H7 (cell line): ENCODE data around the gene ESPNL. TPM values are rescaled to one million over a fixed set of nuclear protein-coding genes. Genes with fewer than 3 reads are reported as not detected.
A peak's percentile ranks its signal among the peaks of the same experiment; 100 is the strongest.

Source experiments
- DNase-seq: peaks from one replicate; pipeline ENCODE4 v3.0.0; 2012
- H3K27me3 ChIP-seq: 2 replicates; pipeline ENCODE4 v1.6.0; 2011; ENCODE audit warnings: mild to moderate bottlenecking, low read length; ENCODE audit not compliant: control insufficient read depth, insufficient read depth
- H3K36me3 ChIP-seq: replicated peaks from 2 replicates; pipeline ENCODE4 v1.5.1; 2011; ENCODE audit warnings: low read length; ENCODE audit not compliant: control insufficient read depth, insufficient read depth
- H3K4me3 ChIP-seq: 2 replicates; pipeline ENCODE4 v1.5.1; 2011; ENCODE audit warnings: low read depth, mild to moderate bottlenecking, control low read depth, low read length, moderate library complexity; ENCODE audit not compliant: insufficient read depth
- total RNA-seq: library from RNA; depleted of rRNA; stranded (reverse); fragments of >200 nt; shearing (Covaris generic); gene quantifications from 2 replicates; pipeline ENCODE4 v1.2.3, GENCODE V29; 2014; rRNA removed

Gene ESPNL
- total RNA-seq, 1 experiment from 2014 or later: 1.5 TPM

DNA sequence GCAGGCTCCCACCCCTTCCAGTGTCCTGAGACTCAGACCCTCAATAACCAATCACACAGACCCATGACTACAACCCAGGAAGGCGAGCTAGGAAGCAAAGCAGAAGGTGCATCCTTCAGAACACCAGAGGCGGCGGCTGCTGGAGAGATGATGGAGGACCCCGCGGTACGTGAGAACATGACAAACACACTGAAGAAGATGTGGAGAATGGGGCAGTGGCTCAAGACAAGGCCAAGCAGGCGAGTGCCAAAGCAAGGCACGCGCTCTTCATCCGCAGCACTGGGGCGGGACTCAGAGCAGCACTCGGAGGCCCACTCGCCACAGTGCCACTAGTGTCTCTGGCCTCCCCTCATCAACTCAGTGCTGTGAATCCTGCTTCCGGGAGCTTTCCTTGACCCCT lies 72.3 kb downstream of the ESPNL start:
- H3K36me3 ChIP-seq: peaks cover 6% of the 10 kb centered on the region

DNA sequence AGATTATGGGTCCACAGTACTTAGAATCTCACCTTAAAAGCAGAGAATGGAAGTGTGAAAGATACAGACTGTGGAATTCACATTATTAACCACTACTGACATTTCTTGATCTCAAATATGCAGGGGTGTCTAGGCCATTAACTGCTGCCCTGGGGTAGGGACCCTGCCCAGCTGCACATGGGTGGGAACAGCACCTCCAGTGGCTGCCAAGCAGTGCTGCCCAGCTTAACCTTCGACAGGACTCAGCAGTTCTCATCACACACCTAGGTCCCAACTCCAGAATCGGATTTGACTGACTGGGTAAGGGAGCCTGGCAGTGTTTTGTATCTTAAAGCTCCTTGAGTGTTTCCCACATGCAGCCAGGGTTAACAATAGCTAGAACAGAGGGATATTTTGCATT lies 73.6 kb downstream of the ESPNL start:
- Histone ChIP-seq H3K4me3 (no peak overlapping the region), H3K36me3 (peaks cover 7% of the 10 kb centered on the region), H3K27me3 (no peaks in the 10 kb centered on the region)
- peak; percentile 71 for DNase-seq

More for the DNA sequence above, 72.3 kb downstream of the ESPNL start:
- no peak for DNase-seq
- H3K27me3 ChIP-seq: no peaks in the 10 kb centered on the region
- H3K4me3 ChIP-seq: no peak overlapping the region

DNA sequence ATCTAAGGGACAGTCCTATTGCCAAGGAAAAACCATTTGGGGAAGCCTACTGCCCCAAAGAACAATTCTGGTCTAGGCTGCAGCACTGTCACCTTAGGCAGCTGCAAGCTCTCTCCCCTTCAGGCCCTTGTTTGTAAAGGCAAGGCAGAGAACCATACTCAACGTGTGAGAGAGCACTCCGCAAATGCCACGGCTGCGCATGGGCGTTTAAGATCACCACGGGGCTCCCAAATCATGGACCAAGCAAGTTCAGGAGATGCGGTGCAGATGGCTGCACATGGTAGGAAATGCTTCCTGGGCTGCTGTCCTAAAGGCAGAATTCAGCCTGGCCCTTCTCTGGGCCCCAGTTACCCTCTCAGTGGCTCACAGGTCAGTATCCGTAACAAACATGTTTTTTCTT lies 74.2 kb downstream of the ESPNL start:
- no peak overlapping the region for H3K4me3 ChIP-seq
- DNase-seq: no peak
- peaks cover 7% of the 10 kb centered on the region for H3K36me3 ChIP-seq
- no peaks in the 10 kb centered on the region for H3K27me3 ChIP-seq

DNA sequence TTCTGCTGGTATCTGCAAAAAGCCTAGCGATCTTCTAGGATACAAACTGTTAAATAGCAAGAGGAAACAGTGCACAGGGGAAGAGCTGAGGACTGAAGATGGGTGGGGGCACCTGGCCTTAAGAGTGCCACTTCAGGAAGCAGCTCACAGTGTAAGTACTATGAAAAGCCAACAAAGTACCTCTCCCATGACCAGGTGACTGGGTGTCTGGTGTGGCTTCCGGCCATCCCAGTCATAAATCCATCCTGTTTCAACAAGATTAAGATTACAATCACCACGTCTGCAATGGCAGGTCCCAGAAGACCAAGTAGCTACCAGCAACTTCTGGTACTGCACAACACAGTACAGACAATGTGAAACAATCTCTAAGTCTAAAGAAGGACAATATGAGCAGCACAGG lies 74.6 kb downstream of the ESPNL start:
- Histone ChIP-seq H3K4me3 (no peak overlapping the region), H3K27me3 (no peaks in the 10 kb centered on the region), H3K36me3 (peaks cover 9% of the 10 kb centered on the region)
- no peak for DNase-seq

DNA sequence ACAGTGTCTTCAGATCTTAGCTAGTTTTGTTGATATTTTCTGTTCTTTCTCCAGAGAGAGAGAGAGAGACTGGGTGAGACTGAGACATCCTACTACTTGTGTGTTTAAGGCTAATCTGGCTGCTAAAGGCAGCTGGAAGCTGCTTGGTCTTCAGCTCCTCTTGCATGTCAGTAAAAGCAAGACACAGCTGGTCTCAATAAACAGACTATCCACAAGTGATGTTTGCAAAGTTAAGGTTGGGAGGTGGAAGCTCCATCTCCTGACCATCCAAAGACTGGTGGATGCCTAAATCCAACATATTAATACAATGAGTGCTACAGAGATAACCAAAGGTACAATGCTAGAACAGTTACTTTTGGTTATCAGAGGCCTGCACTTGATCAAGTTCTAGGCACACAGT lies 76.5 kb downstream of the ESPNL start:
- H3K27me3 ChIP-seq: no peaks in the 10 kb centered on the region
- DNase-seq: no peak
- peaks cover 13% of the 10 kb centered on the region for H3K36me3 ChIP-seq
- no peak overlapping the region for H3K4me3 ChIP-seq

DNA sequence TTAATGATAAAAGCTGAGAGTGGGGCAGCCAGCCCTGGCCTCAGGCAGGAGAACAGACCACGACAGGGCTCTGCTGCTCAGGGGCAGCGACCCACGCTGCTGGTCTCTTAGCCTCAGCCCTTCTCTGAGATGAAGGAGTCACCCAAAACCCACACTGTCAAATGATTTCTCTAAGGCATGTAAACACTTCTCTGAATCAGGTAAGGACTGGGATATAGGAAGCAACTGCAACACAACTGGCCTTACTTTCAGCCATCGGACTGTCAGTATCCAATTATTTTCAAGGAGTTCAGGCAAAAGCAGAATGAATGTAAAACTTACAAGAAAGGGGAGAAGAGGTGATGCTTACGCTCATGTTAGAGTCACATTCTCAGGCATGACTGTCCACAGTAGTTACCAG lies 80.4 kb downstream of the ESPNL start:
- Histone ChIP-seq H3K27me3 (no peaks in the 10 kb centered on the region), H3K4me3 (no peak overlapping the region), H3K36me3 (peaks cover 27% of the 10 kb centered on the region)
- no peak for DNase-seq

DNA sequence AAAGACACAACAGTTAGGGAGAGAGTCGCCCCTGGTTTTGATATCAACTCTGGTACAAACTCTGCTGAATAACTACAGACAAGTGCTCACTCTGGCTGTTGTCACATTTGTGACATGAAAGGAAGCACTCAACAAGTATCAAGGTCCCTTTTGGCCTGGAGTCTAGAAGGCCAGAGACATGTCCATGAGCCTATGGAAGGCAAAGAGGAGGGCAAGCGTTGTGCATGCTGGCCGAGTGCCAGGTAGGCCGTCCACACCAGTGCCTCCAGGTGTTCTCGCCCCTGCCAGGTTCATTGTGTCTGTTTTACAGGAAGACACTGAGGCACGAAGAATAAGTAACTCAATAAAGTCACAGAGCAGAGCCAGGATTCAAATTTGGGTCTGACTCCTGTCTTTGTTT lies 82.2 kb downstream of the ESPNL start:
- no peak overlapping the region for H3K4me3 ChIP-seq
- H3K36me3 ChIP-seq: peaks cover 30% of the 10 kb centered on the region
- no peaks in the 10 kb centered on the region for H3K27me3 ChIP-seq
- no peak for DNase-seq

Other genes starting within 250 kb of the ESPNL start
- gene RAMP1, start 240.7 kb upstream of the ESPNL start, total RNA-seq: 0.17 and 0.78 TPM in 2 replicates
- gene UBE2F, start 133.3 kb upstream of the ESPNL start, total RNA-seq: 36.9 and 54.8 TPM in 2 replicates
- 50.6 and 53.0 TPM in 2 replicates for gene SCLY, start 39.3 kb upstream of the ESPNL start, total RNA-seq
- gene KLHL30, start 38.3 kb downstream of the ESPNL start, total RNA-seq: 0.04 and 0.10 TPM in 2 replicates
- 8.8 and 11.2 TPM in 2 replicates for gene ERFE, start 58.6 kb downstream of the ESPNL start, total RNA-seq
- 12.8 and 18.5 TPM in 2 replicates for gene ILKAP, start 103.4 kb downstream of the ESPNL start, total RNA-seq
- 52.2 and 67.4 TPM in 2 replicates for gene HES6, start 139.7 kb downstream of the ESPNL start, total RNA-seq
- 3.6 and 4.8 TPM in 2 replicates for gene PER2, start 188.3 kb downstream of the ESPNL start, total RNA-seq
- 3.9 and 9.5 TPM in 2 replicates for gene TRAF3IP1, start 220.2 kb downstream of the ESPNL start, total RNA-seq